Measurements from ENCODE around the gene LRRC14B.

- TF ChIP-seq CTCF (conservative IDR thresholded peaks at IDR 0.05; ENCODE audit: low read depth in 2 of 2) (no peak), JUNB (IDR thresholded peaks at IDR 0.05; ENCODE audit: unreplicated experiment) (no peak), ZNF462 (CRISPR knock-in tag; IDR thresholded peaks at IDR 0.05) (no peak), EZH2 (IDR thresholded peaks at IDR 0.05; ENCODE audit: low read depth, unreplicated experiment) (no peak), CREB1 (CRISPR knock-in tag; IDR thresholded peaks at IDR 0.05; ENCODE audit: low read depth) (no peak), POLR2AphosphoS5 (IDR thresholded peaks at IDR 0.05; ENCODE audit: low read depth) (no peak), REST (IDR thresholded peaks at IDR 0.05; ENCODE audit: unreplicated experiment) (no peak), NANOG (IDR thresholded peaks at IDR 0.05; ENCODE audit: borderline replicate concordance) (no peak), EZH2phosphoT487 (IDR thresholded peaks at IDR 0.05; ENCODE audit: unreplicated experiment) (no peak), ZNF114 (CRISPR knock-in tag; IDR thresholded peaks at IDR 0.05) (no peak)
Observed at GRCh38 chr5:143041-143440, 48.3 kb upstream of the LRRC14B start.

Measured in GM23338 (cell line).